NT2/D1 (cell line): ENCODE measurements around the gene DGCR6L.
"Not testable (repeated sequence)": the region's sequence is repeated elsewhere in the genome, so short reads cannot be mapped to it uniquely, and the experiment has no call there.

ENCODE experiments used
- DNase-seq: peaks from one replicate; pipeline ENCODE4 v3.0.0-alpha.2; 2011; ENCODE audit warnings: low read depth, low spot score
- H3K27me3 ChIP-seq: 2 replicates; pipeline ENCODE4 v1.6.0; 2011; ENCODE audit warnings: mild to moderate bottlenecking; ENCODE audit not compliant: insufficient read length, insufficient read depth
- H3K36me3 ChIP-seq: 2 replicates; pipeline ENCODE4 v1.6.1; 2011; ENCODE audit warnings: mild to moderate bottlenecking, low read length, mixed read lengths; ENCODE audit not compliant: insufficient read depth, insufficient read length
- H3K4me1 ChIP-seq: 2 replicates; pipeline ENCODE4 v1.5.1; 2011; ENCODE audit not compliant: insufficient read depth, insufficient read length
- H3K4me3 ChIP-seq: 2 replicates; pipeline ENCODE4 v1.5.1; 2011; ENCODE audit warnings: low read depth; ENCODE audit not compliant: insufficient read length
- H3K9ac ChIP-seq: 2 replicates; pipeline ENCODE4 v1.6.0; 2011; ENCODE audit warnings: low read depth; ENCODE audit not compliant: insufficient read length
- H3K9me3 ChIP-seq: 2 replicates; pipeline ENCODE4 v1.5.1; 2011; ENCODE audit warnings: mild to moderate bottlenecking, low read length; ENCODE audit not compliant: insufficient read depth
- SUZ12 ChIP-seq: IDR thresholded peaks from 2 replicates; pipeline ENCODE4 v1.6.1; 2011; ENCODE audit not compliant: insufficient read length, insufficient read depth; ENCODE audit errors: extremely low read depth
- YY1 ChIP-seq: IDR thresholded peaks from 2 replicates; pipeline ENCODE4 v1.6.1; 2011; ENCODE audit not compliant: insufficient read length, insufficient read depth
- ZNF274 ChIP-seq: IDR thresholded peaks from 2 replicates; pipeline ENCODE4 v1.6.1; 2011; ENCODE audit warnings: mild to moderate bottlenecking, low read depth, low read length

The DGCR6L gene

DNA sequence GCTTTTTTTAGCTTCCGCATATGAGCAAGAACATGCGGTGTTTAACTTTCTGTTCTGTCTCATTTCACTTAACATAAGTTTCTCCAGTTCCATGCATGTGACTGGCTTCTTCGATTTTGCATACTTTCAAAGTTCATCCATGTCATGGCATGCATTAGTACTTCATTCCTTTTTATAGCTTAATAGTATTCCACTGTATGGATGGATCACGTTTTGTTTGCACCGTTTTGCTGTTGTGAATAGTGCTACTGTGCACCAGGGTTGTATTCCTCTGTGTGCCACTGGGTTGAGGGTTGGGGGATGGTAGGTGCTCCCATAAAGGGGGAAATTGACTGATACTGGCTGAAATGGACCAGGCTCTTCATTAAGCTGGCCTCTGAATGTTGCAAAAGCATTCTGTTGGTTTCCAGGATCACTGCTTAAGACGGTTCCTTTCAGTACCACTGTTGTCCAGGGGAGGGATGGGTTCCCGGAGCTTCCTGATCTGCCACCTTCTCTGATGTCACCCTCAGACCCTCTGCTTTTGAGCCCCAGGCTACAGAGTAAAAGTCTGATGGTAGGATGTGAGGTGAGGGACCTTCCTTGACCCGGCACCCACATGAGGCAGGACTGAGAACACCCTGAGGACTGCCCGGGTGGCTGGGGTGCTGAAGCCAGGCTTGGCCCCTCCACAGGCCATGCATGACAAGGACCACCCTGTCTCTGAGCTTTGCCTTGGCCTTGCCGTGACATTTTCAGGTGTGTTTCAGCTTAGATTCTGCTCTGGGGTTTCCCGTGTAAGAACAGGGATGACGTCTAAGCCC lies 24.4 kb downstream of the DGCR6L start:
- Histone ChIP-seq H3K27me3 (peaks cover 30% of the 10 kb centered on the region), H3K9me3 (no peaks in the 10 kb centered on the region), H3K36me3 (no peaks in the 10 kb centered on the region), H3K4me3 (no peak overlapping the region), H3K4me1 (peaks cover 2% of the 10 kb centered on the region), H3K9ac (no peak overlapping the region)
- TF ChIP-seq SUZ12 (no peak), ZNF274 (no peak), YY1 (no peak)
- no peak for DNase-seq

DNA sequence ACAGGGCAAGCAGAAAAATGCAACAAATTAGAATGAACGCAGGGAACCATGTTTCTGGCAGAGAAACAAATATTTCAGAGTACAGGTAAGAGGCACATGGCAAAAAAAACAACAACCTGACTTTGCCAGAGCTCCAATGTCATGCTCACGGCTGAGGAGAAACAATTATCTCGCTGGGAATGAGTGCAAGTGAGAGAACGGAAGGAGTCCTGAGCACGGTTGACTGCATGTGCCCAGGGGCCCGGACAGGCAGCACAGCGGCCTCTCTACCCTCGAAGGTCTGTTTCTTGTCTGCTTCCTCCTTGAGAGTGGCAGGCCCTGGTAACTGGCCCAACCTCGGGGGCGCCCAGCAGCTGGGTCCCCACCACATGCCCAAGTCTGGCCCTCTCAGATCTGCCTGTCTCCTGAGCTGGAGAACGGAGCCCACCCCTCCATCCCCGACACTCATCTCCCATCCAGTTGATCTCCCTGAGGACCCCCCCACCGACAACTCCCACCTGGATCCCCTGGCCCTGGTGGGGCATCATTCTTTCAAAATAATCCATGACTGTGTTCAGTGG lies 27.1 kb downstream of the DGCR6L start:
- H3K9ac ChIP-seq: no peak overlapping the region
- no peaks in the 10 kb centered on the region for H3K36me3 ChIP-seq
- peaks cover 2% of the 10 kb centered on the region for H3K4me1 ChIP-seq
- H3K27me3 ChIP-seq: peaks cover 12% of the 10 kb centered on the region
- no peaks in the 10 kb centered on the region for H3K9me3 ChIP-seq
- no peak for TF ChIP-seq ZNF274
- TF ChIP-seq YY1: no peak
- no peak for TF ChIP-seq SUZ12
- H3K4me3 ChIP-seq: no peak overlapping the region
- no peak for DNase-seq

DNA sequence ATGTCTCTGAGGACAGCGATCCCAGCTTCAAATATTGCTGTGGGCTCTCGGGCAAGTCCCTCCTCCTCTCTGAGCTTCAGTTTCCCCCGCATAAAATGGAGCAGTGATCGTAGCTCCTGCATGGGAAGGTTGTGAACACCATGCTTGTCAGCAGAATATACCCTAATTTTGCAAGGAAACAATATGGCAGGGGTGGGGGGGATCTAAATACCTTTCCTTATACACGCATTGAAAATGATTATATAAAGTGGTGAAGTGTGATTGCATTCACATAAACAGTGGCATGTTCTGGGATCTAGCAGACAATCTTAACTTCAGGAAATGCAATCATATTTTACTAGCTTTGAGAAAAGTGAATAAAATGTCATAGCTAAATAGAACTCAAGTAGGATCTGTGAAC lies 27.8 kb downstream of the DGCR6L start:
- H3K27me3 ChIP-seq: peaks cover 5% of the 10 kb centered on the region
- H3K36me3 ChIP-seq: no peaks in the 10 kb centered on the region
- no peaks in the 10 kb centered on the region for H3K9me3 ChIP-seq

DNA sequence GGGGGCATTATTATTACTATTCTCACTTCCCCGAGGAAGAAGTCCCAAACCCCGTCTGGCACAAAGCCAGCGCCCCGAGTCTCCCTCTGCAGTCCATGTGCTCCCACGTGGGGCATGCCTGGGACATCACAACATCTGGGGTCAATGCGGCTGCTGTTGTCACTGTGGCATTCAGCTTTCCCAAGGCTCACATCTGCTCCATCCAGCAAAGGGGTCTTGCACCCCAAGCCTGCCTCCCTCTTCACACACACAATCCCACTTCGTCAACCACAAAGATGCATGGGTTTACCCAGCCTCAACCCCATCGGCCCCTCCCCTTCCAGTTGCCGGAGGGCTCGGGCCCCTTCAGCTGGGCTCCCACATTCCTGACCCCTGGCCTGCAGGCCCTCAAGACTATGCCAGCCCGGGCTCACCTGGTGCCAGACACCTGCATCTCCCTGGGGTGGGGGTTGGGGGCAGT lies 28.2 kb downstream of the DGCR6L start:
- H3K27me3 ChIP-seq: peaks cover under 1% of the 10 kb centered on the region
- H3K4me1 ChIP-seq: peaks cover 2% of the 10 kb centered on the region
- no peak for TF ChIP-seq SUZ12
- TF ChIP-seq YY1: no peak
- DNase-seq: no peak
- H3K36me3 ChIP-seq: no peaks in the 10 kb centered on the region
- H3K4me3 ChIP-seq: no peak overlapping the region
- no peaks in the 10 kb centered on the region for H3K9me3 ChIP-seq
- no peak overlapping the region for H3K9ac ChIP-seq

More for the DNA sequence above, 27.8 kb downstream of the DGCR6L start:
- TF ChIP-seq SUZ12: no peak
- Histone ChIP-seq H3K4me3 (no peak overlapping the region), H3K9ac (no peak overlapping the region), H3K4me1 (peaks cover 2% of the 10 kb centered on the region)
- no peak for DNase-seq

DNA sequence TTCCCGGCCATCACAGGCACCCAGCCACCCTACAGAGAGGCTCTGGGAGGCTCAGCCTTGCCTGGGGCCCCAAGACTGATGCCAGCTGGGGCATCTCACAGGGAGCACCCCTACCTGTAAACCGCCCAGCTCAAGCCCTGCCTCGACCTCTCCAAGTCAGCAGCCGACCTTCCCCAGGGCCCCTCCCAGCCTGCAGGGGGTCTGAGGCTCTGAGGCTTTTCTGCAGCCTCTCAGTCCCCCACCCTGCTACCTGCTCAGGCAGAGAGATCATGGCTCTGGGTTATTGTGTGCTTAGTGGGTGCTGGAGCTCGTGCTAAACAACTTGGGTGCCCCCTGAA lies 28.6 kb downstream of the DGCR6L start:
- H3K36me3 ChIP-seq: no peaks in the 10 kb centered on the region
- H3K4me3 ChIP-seq: no peak overlapping the region
- DNase-seq: no peak
- TF ChIP-seq YY1 (no peak), ZNF274 (no peak), SUZ12 (no peak)
- H3K4me1 ChIP-seq: peaks cover 2% of the 10 kb centered on the region
- H3K9me3 ChIP-seq: no peaks in the 10 kb centered on the region
- H3K9ac ChIP-seq: no peak overlapping the region
- no peaks in the 10 kb centered on the region for H3K27me3 ChIP-seq

DNA sequence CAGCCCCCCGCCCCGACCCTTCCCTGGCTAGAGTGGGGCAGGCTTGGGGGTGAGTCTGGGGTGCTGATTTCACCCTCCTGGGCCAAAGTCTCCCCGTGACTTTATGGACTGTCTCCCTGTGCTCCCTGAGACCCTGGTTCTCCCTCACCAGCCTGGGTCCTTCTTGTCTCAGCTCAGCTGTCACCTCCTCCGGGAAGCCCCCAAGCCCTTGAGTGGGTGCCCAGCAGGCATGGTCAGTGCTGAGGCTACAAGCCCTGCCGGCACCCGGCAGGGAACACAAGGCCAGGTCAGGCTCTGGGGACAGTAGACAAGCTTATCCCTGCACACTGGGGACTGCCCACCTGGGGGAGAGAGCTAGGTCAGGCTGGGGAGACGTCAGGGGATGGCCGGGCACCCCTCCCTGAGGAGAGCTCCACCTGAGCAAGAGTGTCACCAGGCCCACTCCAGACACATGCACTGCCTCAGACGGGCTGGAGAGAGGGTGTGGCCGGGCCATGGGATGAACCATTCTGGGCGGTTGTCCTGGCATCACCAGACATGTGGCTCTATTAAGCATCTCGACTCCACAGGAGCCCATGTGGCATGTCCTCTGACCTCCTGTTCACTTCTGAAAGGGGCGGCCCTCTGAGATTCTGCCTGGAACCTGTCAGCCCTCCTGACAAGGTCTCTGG lies 29.1 kb downstream of the DGCR6L start:
- Histone ChIP-seq H3K4me3 (no peak overlapping the region), H3K9ac (no peak overlapping the region), H3K27me3 (no peaks in the 10 kb centered on the region), H3K9me3 (no peaks in the 10 kb centered on the region), H3K36me3 (no peaks in the 10 kb centered on the region), H3K4me1 (peaks cover 2% of the 10 kb centered on the region)
- no peak for DNase-seq
- no peak for TF ChIP-seq YY1
- no peak for TF ChIP-seq ZNF274
- no peak for TF ChIP-seq SUZ12

DNA sequence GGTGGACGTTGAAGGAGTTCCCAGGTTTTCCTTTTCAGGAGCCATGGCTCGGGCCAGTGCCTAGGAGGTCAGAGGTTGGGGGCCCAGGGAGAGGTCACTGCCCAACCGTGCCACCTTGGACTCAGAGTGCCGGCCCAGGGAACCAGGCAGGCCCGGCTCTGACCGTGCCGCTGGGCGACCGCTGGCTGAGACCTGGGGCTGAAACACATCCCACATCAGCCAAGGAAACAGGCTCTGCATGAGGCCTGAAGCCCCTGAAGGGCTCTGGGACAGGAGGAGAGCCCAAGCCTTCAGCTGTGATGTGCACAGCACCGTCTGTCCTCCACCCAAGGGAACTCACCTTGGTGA lies 29.8 kb downstream of the DGCR6L start:
- no peaks in the 10 kb centered on the region for H3K36me3 ChIP-seq
- no peaks in the 10 kb centered on the region for H3K27me3 ChIP-seq
- no peak overlapping the region for H3K4me3 ChIP-seq
- TF ChIP-seq YY1 (no peak), SUZ12 (no peak), ZNF274 (no peak)
- H3K9me3 ChIP-seq: no peaks in the 10 kb centered on the region
- H3K4me1 ChIP-seq: peaks cover 2% of the 10 kb centered on the region
- H3K9ac ChIP-seq: no peak overlapping the region
- DNase-seq: no peak

DNA sequence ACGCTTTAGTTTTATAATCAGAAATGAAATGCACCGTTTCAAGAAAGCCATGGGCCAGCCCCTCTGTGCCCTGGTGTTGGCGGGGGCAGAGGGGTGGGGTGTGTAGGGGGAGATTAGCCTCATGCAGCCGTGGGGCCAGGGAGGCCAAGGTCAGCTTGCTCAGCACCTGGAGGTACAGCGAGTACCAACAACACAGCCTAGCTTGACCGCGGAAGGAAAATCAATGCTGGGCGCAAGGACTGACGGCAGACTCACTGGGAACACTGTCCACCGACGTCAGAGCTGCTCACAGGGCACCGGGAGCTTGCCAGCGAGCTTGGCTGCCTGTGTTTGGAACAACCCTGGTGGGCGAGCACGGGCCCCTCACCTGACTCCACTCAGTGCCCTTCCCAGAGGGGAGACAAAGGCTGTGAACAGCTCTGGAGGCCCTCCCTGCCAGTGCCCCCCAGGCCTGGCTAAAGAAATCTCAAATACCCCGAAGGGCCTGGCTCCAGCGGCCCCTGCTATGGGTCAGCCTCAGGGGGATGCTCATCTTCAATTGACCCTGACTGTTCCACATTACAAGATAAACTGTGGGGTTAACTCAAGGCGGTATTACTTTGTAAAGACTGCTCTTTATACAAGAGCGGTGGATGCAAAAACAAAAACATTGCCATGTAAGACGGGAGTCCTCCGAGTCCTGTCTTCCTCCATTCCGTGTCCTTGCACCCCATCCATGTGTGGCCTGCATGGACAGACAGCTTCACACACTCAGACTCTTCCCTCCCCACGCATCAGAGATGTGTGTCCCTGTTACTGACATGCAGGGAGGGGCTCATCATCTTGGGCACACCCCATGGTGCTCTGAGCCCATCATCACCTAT lies 30.4 kb downstream of the DGCR6L start:
- not testable (repeated sequence) for H3K4me1 ChIP-seq, H3K27me3 ChIP-seq, H3K36me3 ChIP-seq, H3K9me3 ChIP-seq, H3K4me3 ChIP-seq, H3K9ac ChIP-seq, DNase-seq

DNA sequence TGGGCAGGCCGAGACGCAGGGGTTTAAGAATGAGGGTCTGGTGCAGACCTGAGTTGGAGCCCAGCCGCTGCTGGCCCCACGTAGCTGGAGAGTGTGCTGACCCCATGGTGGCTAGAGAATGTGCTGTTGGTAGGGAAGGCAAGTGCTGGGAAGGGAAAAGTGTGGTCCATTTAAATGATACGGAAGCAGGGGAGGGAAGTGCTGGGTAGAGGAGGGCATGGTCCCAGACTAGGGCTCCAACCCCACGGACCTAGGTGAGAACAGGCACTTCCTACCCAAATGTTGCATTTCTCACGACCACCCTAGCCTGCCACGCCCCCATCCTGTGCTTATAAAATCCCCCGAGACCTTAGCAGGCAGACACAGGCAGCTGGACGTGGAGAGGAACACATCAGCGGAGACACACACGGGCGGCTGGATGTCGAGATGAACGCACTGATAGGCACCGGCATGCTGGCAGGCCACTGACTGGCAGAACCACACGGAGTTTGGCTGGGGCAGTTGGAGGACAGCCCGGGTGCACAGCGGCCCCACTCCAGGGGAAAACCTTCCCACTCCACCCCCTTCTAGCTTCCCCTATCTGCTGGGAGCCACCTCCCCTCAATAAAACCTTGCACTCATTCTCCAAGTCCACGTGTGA lies 33.0 kb downstream of the DGCR6L start:
- H3K27me3 ChIP-seq, H3K36me3 ChIP-seq, H3K4me3 ChIP-seq: not testable (repeated sequence)

More for the DNA sequence above, 33.0 kb downstream of the DGCR6L start:
- H3K4me1 ChIP-seq, H3K9ac ChIP-seq, DNase-seq, H3K9me3 ChIP-seq: not testable (repeated sequence)
